Natural killer cell (primary cell): Measurements from ENCODE around the gene RDX. TPM values are rescaled to one million over a fixed set of nuclear protein-coding genes. Genes with fewer than 3 reads are reported as not detected.

Source experiments
- ATAC-seq, 3 donors: fragments of 150-1000 bp in 2 of 3; fragments of 200-7000 bp in 1 of 3; cut with Tn5 transposase; 1 replicate in 1 of 3; 2 replicates in 2 of 3; pipeline ENCODE4 v1.10.0; 2021; ENCODE audit warnings: mild to moderate bottlenecking in 2 of 3, moderate library complexity in 2 of 3
- DNase-seq, 2 donors: peaks; one replicate each; pipeline versions ENCODE4 v3.0.0 to v3.0.0-alpha.2; 2013 to 2021; ENCODE audit warnings: mixed read lengths in 1 of 2
- H3K27ac ChIP-seq: one replicate; pipeline ENCODE4 v1.5.1; 2013; ENCODE audit warnings: mild to moderate bottlenecking, low read length
- H3K27me3 ChIP-seq: one replicate; pipeline ENCODE4 v1.6.1; 2013; ENCODE audit warnings: low read length; ENCODE audit not compliant: control insufficient read depth, insufficient read depth
- H3K36me3 ChIP-seq: one replicate; pipeline ENCODE4 v1.6.1; 2013; ENCODE audit warnings: low read length; ENCODE audit not compliant: control insufficient read depth, insufficient read depth
- H3K4me1 ChIP-seq: one replicate; pipeline ENCODE4 v1.6.1; 2013; ENCODE audit warnings: low read length; ENCODE audit not compliant: control insufficient read depth, insufficient read depth
- H3K4me3 ChIP-seq: one replicate; pipeline ENCODE4 v1.5.1; 2013; ENCODE audit warnings: low read length
- H3K9me3 ChIP-seq: one replicate; pipeline ENCODE4 v1.6.1; 2013; ENCODE audit warnings: low read length; ENCODE audit not compliant: control insufficient read depth, insufficient read depth
- H3K27ac Mint-ChIP-seq, 2 donors: one replicate each; pipeline ENCODE4 v1.8.0; 2022; ENCODE audit warnings: mild to moderate bottlenecking in 2 of 2, mixed read lengths in 2 of 2, moderate library complexity in 1 of 2
- H3K27me3 Mint-ChIP-seq, 2 donors: one replicate each; pipeline ENCODE4 v1.8.0; 2022; ENCODE audit warnings: low read depth in 2 of 2, mixed read lengths in 2 of 2
- H3K36me3 Mint-ChIP-seq: one replicate; pipeline ENCODE4 v1.8.0; 2022; ENCODE audit warnings: mixed read lengths
- H3K4me1 Mint-ChIP-seq, 2 donors: one replicate each; pipeline ENCODE4 v1.8.0; 2022; ENCODE audit warnings: mixed read lengths in 2 of 2
- H3K4me3 Mint-ChIP-seq: one replicate; pipeline ENCODE4 v1.8.0; 2022; ENCODE audit warnings: mild to moderate bottlenecking, moderate library complexity, mixed read lengths
- H3K9me3 Mint-ChIP-seq, 2 donors: one replicate each; pipeline ENCODE4 v1.8.0; 2022; ENCODE audit warnings: mixed read lengths in 2 of 2
- WGBS: methylation state at CpG from one replicate; pipeline ENCODE4 v1.1.7; 2013; ENCODE audit warnings: missing lambda C conversion rate; ENCODE audit not compliant: insufficient coverage; 5-methylcytosine and 5-hydroxymethylcytosine counted together
- intact Hi-C: fragments of 100-400 bp; cut with micrococcal nuclease; formaldehyde crosslinking; loops from one replicate; pipeline ENCODE4 v1.14.2; 2022
- total RNA-seq, 4 donors: library from RNA; stranded (reverse); fragments of 120-200 nt in 1 of 4; gene quantifications; one replicate each; pipeline versions ENCODE4 v1.2.3 to v1.2.4, GENCODE V29; 2013 to 2022
- TF ChIP-seq, protein P1 (sequence below): fragments of 200-600 bp; IDR thresholded peaks from one replicate; pipeline ENCODE4 v1.8.0; 2022; ENCODE audit warnings: antibody characterized with exemption

The RDX gene
- total RNA-seq, 3 donors from 2014 or later (not counting 1 experiment from before 2014, with no cell fraction given): 22.6 to 31.1 (median 25.9) TPM

DNA sequence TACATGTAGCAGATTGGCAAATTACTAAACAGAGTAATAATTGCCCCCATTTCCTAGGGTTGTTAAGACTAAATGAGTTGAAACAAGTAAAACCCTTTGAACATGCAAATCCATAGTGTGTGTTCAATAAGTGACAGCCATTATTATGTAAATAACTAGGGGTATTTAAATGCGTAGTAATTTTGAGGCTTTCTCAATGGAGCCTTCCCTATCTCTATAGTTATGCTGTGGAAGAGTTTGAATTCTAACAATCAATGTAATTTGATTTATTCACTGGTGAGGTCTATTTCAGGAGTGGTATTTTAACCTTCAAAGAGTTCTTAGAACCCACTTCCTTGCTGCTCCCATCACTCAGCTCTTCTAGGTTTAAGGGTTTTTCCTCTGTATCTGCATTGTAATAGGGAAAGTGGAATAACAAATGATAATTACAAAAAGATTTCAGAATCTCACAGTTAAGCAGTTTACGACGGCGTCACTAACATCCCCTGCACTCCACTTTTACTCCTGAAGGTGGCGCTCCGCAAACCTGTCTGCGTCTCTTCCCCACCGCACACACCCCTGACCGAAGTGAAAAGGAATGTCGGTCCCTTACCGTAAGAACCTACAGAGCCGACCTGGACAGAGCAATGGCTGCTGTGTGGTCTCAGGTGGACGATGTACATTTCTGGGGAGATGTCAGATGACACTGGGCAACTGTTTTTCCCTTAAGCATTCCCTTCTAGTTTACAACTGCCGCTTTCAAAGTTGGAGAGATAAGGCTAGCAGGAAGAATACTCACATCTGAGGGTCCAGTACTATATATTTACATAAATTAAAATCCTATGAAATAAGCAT is 122.4 kb downstream of the RDX start:
- H3K27ac ChIP-seq: no peak overlapping the region
- peaks cover 3% of the 10 kb centered on the region for H3K4me1 ChIP-seq
- no peak overlapping the region for H3K4me3 ChIP-seq
- ATAC-seq: peak; percentile 75 to 97 (median 89)
- Mint-ChIP-seq H3K27ac (no peak overlapping the region), H3K9me3 (no peaks in the 10 kb centered on the region), H3K27me3 (peaks cover 0 to 6% of the 10 kb centered on the region in 2 donors), H3K4me1 (peaks cover 7 to 8% of the 10 kb centered on the region in 2 donors), H3K36me3 (no peaks in the 10 kb centered on the region), H3K4me3 (peak overlapping the region; percentile 25)
- peak; percentile 48 to 74 for DNase-seq
- 0% methylated on average over 12 of the region's 14 CpGs for WGBS
- intact Hi-C loops: no loop called here
- H3K36me3 ChIP-seq: no peaks in the 10 kb centered on the region
- H3K9me3 ChIP-seq: no peaks in the 10 kb centered on the region
- TF ChIP-seq, protein P1, sequence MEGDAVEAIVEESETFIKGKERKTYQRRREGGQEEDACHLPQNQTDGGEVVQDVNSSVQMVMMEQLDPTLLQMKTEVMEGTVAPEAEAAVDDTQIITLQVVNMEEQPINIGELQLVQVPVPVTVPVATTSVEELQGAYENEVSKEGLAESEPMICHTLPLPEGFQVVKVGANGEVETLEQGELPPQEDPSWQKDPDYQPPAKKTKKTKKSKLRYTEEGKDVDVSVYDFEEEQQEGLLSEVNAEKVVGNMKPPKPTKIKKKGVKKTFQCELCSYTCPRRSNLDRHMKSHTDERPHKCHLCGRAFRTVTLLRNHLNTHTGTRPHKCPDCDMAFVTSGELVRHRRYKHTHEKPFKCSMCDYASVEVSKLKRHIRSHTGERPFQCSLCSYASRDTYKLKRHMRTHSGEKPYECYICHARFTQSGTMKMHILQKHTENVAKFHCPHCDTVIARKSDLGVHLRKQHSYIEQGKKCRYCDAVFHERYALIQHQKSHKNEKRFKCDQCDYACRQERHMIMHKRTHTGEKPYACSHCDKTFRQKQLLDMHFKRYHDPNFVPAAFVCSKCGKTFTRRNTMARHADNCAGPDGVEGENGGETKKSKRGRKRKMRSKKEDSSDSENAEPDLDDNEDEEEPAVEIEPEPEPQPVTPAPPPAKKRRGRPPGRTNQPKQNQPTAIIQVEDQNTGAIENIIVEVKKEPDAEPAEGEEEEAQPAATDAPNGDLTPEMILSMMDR: peak; percentile 77
- no peaks in the 10 kb centered on the region for H3K27me3 ChIP-seq

DNA sequence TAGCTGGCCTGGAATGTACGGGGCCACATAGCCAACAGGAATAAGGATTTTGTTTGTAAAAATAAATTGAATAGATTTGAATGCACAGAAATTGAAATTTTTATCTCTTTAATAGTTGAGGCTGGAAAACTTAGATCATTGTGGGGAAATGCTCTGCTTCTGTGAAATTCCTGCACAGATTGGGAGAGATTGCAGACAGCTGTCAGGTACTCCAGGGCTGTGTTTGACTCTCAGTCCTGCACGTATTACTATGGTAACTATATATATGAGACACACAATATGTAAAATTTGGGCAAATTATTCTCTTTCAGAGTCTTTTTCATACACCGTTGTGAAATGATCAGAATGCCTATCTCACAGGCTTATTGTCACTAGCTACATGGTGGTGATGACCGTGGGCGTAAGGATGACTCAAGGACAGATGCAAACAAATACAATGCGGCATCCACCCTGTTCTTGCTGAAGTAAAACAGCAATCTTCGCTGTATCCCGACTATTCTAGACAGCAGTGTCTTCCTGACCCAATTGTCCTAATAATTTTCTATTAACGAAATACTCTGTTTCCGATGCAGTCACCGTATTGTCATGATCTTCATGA is 123.8 kb downstream of the RDX start:
- peaks cover 0 to 6% of the 10 kb centered on the region in 2 donors for H3K27me3 Mint-ChIP-seq
- Histone ChIP-seq H3K4me3 (no peak overlapping the region), H3K4me1 (peaks cover 3% of the 10 kb centered on the region), H3K27ac (no peak overlapping the region), H3K27me3 (no peaks in the 10 kb centered on the region), H3K36me3 (no peaks in the 10 kb centered on the region), H3K9me3 (no peaks in the 10 kb centered on the region)
- no peak for DNase-seq
- H3K4me3 Mint-ChIP-seq: no peak overlapping the region
- no peak for ATAC-seq
- TF ChIP-seq, protein P1: no peak
- H3K9me3 Mint-ChIP-seq: no peaks in the 10 kb centered on the region
- H3K4me1 Mint-ChIP-seq: peaks cover 7 to 8% of the 10 kb centered on the region in 2 donors
- 95% methylated on average over 11 of the region's 11 CpGs for WGBS
- intact Hi-C loops: no loop called here
- no peak overlapping the region for H3K27ac Mint-ChIP-seq
- no peaks in the 10 kb centered on the region for H3K36me3 Mint-ChIP-seq

DNA sequence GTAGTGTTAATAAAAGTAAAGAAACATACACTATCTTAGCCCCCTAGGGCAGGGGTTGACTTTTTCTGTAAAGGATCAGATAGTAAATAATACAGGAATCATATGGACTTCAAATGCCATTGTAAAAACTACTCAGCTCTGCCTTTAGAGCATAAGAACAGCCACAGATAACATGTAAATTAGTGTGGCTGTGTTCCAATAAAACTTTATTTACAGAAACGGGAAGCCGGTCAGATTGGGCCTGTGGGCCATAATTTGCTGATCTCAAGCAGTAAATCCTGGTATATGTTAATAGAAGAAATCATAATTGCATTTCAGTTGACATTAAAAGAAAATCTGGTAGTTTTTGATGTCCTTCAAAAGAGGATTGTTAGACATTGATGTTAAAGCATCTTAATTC is 126.7 kb downstream of the RDX start:
- H3K4me3 ChIP-seq: no peak overlapping the region
- H3K27ac ChIP-seq: no peak overlapping the region
- H3K9me3 ChIP-seq: no peaks in the 10 kb centered on the region
- H3K9me3 Mint-ChIP-seq: no peaks in the 10 kb centered on the region
- intact Hi-C loops: no loop called here
- H3K36me3 ChIP-seq: no peaks in the 10 kb centered on the region
- peaks cover 0 to 6% of the 10 kb centered on the region in 2 donors for H3K27me3 Mint-ChIP-seq
- DNase-seq (no peak), ATAC-seq (no peak)
- no peak overlapping the region for H3K4me3 Mint-ChIP-seq
- WGBS: 93% methylated on average over 2 of the region's 2 CpGs
- H3K36me3 Mint-ChIP-seq: no peaks in the 10 kb centered on the region
- H3K4me1 ChIP-seq: peaks cover 3% of the 10 kb centered on the region
- H3K4me1 Mint-ChIP-seq: peaks cover 7 to 8% of the 10 kb centered on the region in 2 donors
- H3K27ac Mint-ChIP-seq: no peak overlapping the region
- H3K27me3 ChIP-seq: no peaks in the 10 kb centered on the region
- TF ChIP-seq, protein P1: no peak
